Measurements from ENCODE around the gene RBM20. TPM values are rescaled to one million over a fixed set of nuclear protein-coding genes. Genes with fewer than 3 reads are reported as not detected.
A peak's percentile ranks its signal among the peaks of the same experiment; 100 is the strongest.

Gene RBM20
- total RNA-seq, 3 donors from 2014 or later, result 0.48 to 3.1 (median 1.6) TPM

DNA sequence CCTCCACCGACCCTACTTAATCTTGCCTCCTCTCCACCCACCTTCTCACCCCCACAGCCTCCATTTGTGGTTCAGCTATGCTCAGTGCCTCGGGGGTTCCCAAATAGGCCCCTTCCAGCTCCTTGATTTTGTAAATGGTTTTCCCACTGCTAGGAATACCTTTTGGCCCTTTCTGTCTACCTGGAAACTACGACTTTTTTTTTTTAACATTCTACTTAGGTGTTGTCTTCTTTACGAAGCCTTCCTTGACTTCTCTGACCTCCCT is 200.4 kb downstream of the RBM20 start:
- H3K4me1 ChIP-seq, result peaks cover 0 to 26% of the 10 kb centered on the region in 2 donors
- no peaks in the 10 kb centered on the region for H3K36me3 ChIP-seq
- peak overlapping the region; percentile 75 to 90 for H3K27ac ChIP-seq

DNA sequence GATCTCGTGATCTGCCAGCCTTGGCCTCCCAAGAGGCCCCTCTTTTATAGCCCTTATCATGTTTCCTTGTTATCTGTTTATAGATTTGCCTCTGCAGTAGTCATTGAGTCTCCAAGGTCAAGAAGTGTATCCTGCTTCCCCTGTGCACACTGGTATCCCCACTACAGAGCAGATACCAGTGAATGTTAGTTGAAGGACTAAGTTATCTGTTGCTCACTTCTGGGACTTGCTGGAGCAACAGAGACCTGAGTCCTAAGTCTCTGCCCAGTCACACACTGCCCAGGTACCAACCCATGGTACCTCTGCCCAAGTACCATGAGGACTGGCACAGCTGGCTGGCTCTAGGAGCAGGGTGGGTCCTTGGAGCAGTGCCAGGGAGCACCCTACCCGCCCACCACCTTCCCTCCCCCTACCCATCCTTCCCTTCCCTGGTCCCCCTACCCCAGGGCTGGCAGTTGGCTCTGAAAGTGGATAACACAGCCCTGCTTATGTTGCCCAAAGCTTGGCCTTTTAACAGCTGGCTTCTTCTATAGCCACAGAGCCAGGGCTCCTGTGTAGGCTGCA is 201.1 kb downstream of the RBM20 start:
- H3K27ac ChIP-seq, result peak overlapping the region; percentile 77 to 90
- H3K36me3 ChIP-seq, result no peaks in the 10 kb centered on the region
- TF ChIP-seq POLR2AphosphoS5 (IDR thresholded peaks at IDR 0.05), result no peak
- TF ChIP-seq POLR2A (IDR thresholded peaks at IDR 0.05), result no peak
- TF ChIP-seq, protein P1, sequence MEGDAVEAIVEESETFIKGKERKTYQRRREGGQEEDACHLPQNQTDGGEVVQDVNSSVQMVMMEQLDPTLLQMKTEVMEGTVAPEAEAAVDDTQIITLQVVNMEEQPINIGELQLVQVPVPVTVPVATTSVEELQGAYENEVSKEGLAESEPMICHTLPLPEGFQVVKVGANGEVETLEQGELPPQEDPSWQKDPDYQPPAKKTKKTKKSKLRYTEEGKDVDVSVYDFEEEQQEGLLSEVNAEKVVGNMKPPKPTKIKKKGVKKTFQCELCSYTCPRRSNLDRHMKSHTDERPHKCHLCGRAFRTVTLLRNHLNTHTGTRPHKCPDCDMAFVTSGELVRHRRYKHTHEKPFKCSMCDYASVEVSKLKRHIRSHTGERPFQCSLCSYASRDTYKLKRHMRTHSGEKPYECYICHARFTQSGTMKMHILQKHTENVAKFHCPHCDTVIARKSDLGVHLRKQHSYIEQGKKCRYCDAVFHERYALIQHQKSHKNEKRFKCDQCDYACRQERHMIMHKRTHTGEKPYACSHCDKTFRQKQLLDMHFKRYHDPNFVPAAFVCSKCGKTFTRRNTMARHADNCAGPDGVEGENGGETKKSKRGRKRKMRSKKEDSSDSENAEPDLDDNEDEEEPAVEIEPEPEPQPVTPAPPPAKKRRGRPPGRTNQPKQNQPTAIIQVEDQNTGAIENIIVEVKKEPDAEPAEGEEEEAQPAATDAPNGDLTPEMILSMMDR (IDR thresholded peaks at IDR 0.05), result no peak
- intact Hi-C loops (cut with DNase I; ENCODE audit: low total_unique reads), result no loop called here
- DNase-seq (ENCODE audit: low spot score in 2 of 2), result no peak
- H3K4me3 ChIP-seq, result no peak overlapping the region
- no peaks in the 10 kb centered on the region for H3K9me3 ChIP-seq
- no peaks in the 10 kb centered on the region for H3K27me3 ChIP-seq
- H3K4me1 ChIP-seq, result peaks cover 0 to 25% of the 10 kb centered on the region in 2 donors

More for the DNA sequence above, 200.4 kb downstream of the RBM20 start:
- DNase-seq (ENCODE audit: low spot score in 2 of 2), result no peak
- intact Hi-C loops (cut with DNase I; ENCODE audit: low total_unique reads), result no loop called here
- TF ChIP-seq, protein P1 (IDR thresholded peaks at IDR 0.05), result no peak
- TF ChIP-seq POLR2A (IDR thresholded peaks at IDR 0.05), result no peak
- TF ChIP-seq POLR2AphosphoS5 (IDR thresholded peaks at IDR 0.05), result no peak
- Histone ChIP-seq H3K27me3 (no peaks in the 10 kb centered on the region), H3K4me3 (no peak overlapping the region), H3K9me3 (no peaks in the 10 kb centered on the region)

DNA sequence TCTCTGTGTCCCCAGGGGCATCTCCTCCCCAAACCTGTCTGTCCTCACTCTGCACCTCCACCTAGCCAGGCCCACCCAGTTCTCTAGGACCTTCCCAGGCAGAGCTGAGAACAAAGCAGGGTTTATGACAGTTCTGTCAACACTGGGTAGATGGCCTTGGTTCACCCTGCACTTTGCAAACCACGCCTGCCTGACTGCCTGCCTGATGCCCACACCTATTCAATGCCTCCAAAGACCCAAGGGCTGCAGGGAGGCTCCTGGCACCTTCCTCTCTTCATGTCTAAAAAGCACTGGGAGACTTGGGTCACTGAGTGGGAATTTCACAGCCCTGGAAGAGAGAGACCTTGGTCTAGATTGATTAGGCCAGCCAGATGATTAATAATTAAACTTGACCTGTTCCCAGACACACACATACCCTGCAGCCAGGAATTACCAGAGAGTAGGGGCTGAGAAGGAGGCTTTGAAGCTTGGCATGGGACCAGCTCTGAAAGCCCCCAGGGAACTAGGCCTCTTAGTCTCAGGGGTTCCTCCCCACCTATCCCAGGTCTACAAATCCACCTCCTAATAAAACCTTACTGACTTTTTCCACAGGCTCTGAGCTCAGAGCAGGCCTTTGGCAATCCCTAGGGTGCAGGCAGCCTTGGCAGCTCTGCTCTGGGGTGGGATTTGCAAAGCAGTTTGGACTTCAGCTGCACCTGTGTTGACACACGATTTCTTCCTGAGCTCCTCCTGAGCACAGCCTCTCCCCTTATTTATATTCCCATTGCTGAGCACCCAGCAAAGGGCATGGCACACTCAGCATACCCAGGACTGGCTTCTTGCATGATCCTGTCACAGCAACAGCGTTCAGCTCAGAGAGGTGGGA is 201.9 kb downstream of the RBM20 start:
- peaks cover 0 to 18% of the 10 kb centered on the region in 2 donors for H3K4me1 ChIP-seq
- H3K36me3 ChIP-seq, result no peaks in the 10 kb centered on the region
- intact Hi-C loops (cut with DNase I; ENCODE audit: low total_unique reads), result no loop called here
- H3K9me3 ChIP-seq, result no peaks in the 10 kb centered on the region
- peak in 1 of 3 donors; percentile 45 for TF ChIP-seq POLR2AphosphoS5 (IDR thresholded peaks at IDR 0.05)
- TF ChIP-seq, protein P1 (IDR thresholded peaks at IDR 0.05), result no peak
- no peak overlapping the region for H3K4me3 ChIP-seq
- H3K27ac ChIP-seq, result peak overlapping the region; percentile 77 to 90
- DNase-seq (ENCODE audit: low spot score in 2 of 2), result peak; percentile 65 to 89
- no peaks in the 10 kb centered on the region for H3K27me3 ChIP-seq

DNA sequence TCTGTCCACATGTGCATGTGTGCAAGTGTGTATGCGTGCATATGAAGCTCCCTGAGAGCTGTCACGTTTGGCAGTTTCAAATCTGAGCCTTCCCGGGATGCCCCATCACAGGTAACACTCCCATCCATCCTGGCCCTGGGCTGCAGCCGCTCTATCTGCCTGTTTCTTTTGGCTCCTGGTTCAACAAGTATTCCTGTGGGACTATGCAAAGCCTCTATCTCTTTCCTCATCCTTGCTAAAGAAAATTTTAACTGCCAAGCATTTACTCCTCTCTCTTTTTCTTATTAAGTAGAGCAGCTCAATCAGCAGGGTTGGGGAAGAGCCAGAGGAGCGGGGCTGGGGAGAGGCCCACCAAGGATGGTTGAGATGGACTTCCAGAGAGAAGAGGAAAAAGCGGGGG is 203.2 kb downstream of the RBM20 start:
- Histone ChIP-seq H3K27ac (no peak overlapping the region), H3K4me3 (no peak overlapping the region), H3K4me1 (peaks cover 0 to 28% of the 10 kb centered on the region in 2 donors), H3K9me3 (no peaks in the 10 kb centered on the region), H3K27me3 (no peaks in the 10 kb centered on the region), H3K36me3 (no peaks in the 10 kb centered on the region)
- intact Hi-C loops (cut with DNase I; ENCODE audit: low total_unique reads), result no loop called here
- TF ChIP-seq, protein P1 (IDR thresholded peaks at IDR 0.05), result no peak
- no peak for TF ChIP-seq POLR2AphosphoS5 (IDR thresholded peaks at IDR 0.05)
- no peak for DNase-seq (ENCODE audit: low spot score in 2 of 2)

DNA sequence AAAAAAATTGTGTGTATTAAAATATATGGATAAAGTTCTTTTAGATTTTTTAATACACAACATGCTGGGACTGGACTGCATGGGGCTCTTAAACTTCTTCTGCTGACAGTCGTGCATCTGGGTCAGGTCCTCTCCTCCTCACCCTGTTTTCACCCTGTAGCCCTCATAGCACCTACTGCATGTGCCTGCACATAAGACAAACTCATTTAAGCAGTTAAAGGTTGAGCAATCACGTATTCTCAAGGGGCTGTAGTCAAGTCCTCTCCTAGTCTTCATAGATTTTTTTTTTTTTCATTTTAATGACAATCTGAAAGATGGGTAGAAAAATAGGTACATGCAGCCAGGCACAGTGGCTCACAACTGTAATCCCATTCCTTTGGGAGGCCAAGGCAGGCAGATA is 204.0 kb downstream of the RBM20 start:
- DNase-seq (ENCODE audit: low spot score in 2 of 2), result no peak

More for the DNA sequence above, 204.0 kb downstream of the RBM20 start:
- no peaks in the 10 kb centered on the region for H3K9me3 ChIP-seq
- intact Hi-C loops (cut with DNase I; ENCODE audit: low total_unique reads), result no loop called here
- no peaks in the 10 kb centered on the region for H3K36me3 ChIP-seq
- H3K27ac ChIP-seq, result no peak overlapping the region
- H3K4me1 ChIP-seq, result peaks cover 0 to 30% of the 10 kb centered on the region in 2 donors
- TF ChIP-seq, protein P1 (IDR thresholded peaks at IDR 0.05), result no peak
- TF ChIP-seq POLR2AphosphoS5 (IDR thresholded peaks at IDR 0.05), result no peak
- H3K4me3 ChIP-seq, result no peak overlapping the region
- no peaks in the 10 kb centered on the region for H3K27me3 ChIP-seq

Measured in breast epithelium (tissue), 4 donors.